ENCODE data around the gene SLC6A17.

The SLC6A17 gene

GRCh38 chr1:110198746-110199145, 48.5 kb downstream of the SLC6A17 start:
- no peak for DNase-seq
- Histone ChIP-seq H3K9me3 (no peaks in the 10 kb centered on the region), H3K27me3 (no peaks in the 10 kb centered on the region), H3K4me3 (ENCODE audit: low read depth, low read length) (no peak overlapping the region), H3K4me1 (peaks cover 6% of the 10 kb centered on the region; the same call in 1 of the 2 replicates), H3K36me3 (no peaks in the 10 kb centered on the region)
- TF ChIP-seq CTCF (IDR thresholded peaks at IDR 0.05; ENCODE audit: low read depth, low read length): no peak

GRCh38 chr1:110200190-110200589, 49.9 kb downstream of the SLC6A17 start:
- peaks cover 6% of the 10 kb centered on the region; the same call in 1 of the 2 replicates for H3K4me1 ChIP-seq
- H3K4me3 ChIP-seq (ENCODE audit: low read depth, low read length): no peak overlapping the region
- no peak for DNase-seq
- no peaks in the 10 kb centered on the region for H3K9me3 ChIP-seq
- TF ChIP-seq CTCF (IDR thresholded peaks at IDR 0.05; ENCODE audit: low read depth, low read length): no peak
- no peaks in the 10 kb centered on the region for H3K36me3 ChIP-seq
- H3K27me3 ChIP-seq: no peaks in the 10 kb centered on the region

GRCh38 chr1:110200666-110201065, 50.4 kb downstream of the SLC6A17 start:
- no peak for DNase-seq
- TF ChIP-seq CTCF (IDR thresholded peaks at IDR 0.05; ENCODE audit: low read depth, low read length): no peak
- Histone ChIP-seq H3K4me3 (ENCODE audit: low read depth, low read length) (no peak overlapping the region), H3K4me1 (peaks cover 6% of the 10 kb centered on the region; the same call in 1 of the 2 replicates), H3K27me3 (no peaks in the 10 kb centered on the region), H3K9me3 (no peaks in the 10 kb centered on the region), H3K36me3 (no peaks in the 10 kb centered on the region)

GRCh38 chr1:110201157-110201825, 51.0 kb downstream of the SLC6A17 start:
- no peak for DNase-seq
- Histone ChIP-seq H3K4me3 (ENCODE audit: low read depth, low read length) (no peak overlapping the region), H3K36me3 (no peaks in the 10 kb centered on the region), H3K27me3 (no peaks in the 10 kb centered on the region), H3K9me3 (no peaks in the 10 kb centered on the region), H3K4me1 (peaks cover 9% of the 10 kb centered on the region; the same call in 1 of the 2 replicates)
- TF ChIP-seq CTCF (IDR thresholded peaks at IDR 0.05; ENCODE audit: low read depth, low read length): no peak

- peak; percentile 73 for DNase-seq
- Histone ChIP-seq H3K4me3 (ENCODE audit: low read depth, low read length) (no peak overlapping the region), H3K4me1 (peaks cover 17% of the 10 kb centered on the region; the same call in 1 of the 2 replicates), H3K36me3 (no peaks in the 10 kb centered on the region), H3K9me3 (no peaks in the 10 kb centered on the region), H3K27me3 (no peaks in the 10 kb centered on the region)
- TF ChIP-seq CTCF (IDR thresholded peaks at IDR 0.05; ENCODE audit: low read depth, low read length): peak; percentile 91
Observed at GRCh38 chr1:110203021-110203661, 52.8 kb downstream of the SLC6A17 start.

GRCh38 chr1:110205156-110205555, 54.9 kb downstream of the SLC6A17 start:
- H3K4me1 ChIP-seq: peaks cover 21% of the 10 kb centered on the region; the same call in 1 of the 2 replicates
- no peak for TF ChIP-seq CTCF (IDR thresholded peaks at IDR 0.05; ENCODE audit: low read depth, low read length)
- H3K9me3 ChIP-seq: no peaks in the 10 kb centered on the region
- no peaks in the 10 kb centered on the region for H3K27me3 ChIP-seq
- no peaks in the 10 kb centered on the region for H3K36me3 ChIP-seq
- no peak for DNase-seq
- no peak overlapping the region for H3K4me3 ChIP-seq (ENCODE audit: low read depth, low read length)
